ENCODE data around the gene CCK.

The CCK gene

DNA sequence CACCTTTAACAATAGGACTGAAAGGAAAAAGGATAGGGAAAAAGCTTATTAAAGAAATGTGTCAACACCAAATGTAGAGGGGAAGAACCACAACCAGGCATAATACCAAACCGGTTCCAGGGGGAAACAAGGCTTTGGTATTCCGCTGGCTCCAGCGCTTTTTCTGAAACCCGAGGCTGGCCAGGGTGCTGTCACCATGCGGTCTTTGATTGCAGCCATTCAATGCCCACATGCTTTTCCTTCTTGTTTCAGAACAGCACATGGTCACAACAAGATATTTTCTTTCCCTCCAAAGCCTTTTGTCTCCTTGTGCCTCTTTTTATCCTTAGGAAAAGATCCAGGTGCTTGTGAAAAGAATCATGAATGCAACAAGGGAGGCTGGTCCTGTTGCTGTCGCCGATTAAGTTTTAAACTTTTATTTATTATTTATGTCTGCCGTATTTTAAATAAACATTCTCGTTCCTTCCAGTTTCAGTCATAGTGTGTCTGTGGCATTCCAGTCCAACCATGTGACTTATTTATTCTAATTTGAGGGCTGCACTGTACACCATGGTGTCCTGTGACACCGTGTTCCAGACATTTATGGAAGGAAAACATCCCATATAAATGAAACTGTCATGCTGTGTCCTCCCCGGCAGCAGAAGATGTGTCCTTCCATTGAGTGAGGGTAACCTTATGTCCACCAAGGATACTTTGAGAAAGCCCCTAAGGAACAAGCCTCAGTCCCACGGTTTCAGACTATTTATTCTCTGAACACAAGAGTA is 41.1 kb downstream of the CCK start:
- DNase-seq: no peak

DNA sequence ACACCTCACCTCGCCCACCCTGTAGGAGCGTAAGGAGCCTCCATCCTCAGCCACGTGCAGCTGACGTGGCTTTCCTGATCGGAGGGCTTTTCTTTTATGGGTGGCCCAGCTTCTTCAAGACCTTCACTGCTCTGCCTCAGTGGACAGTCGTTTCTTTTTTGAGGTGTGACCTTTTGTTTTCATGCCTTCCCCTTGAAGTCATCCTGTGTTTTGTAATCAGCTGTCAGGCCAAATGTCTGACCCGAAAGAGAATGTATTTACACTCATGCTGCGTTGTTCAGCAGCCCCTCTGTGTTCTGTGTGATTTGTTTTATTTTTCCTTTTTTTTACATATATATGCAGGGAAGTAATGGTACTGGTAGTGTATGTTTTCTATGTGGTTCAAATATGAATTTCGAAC is 41.8 kb downstream of the CCK start:
- DNase-seq: no peak

DNA sequence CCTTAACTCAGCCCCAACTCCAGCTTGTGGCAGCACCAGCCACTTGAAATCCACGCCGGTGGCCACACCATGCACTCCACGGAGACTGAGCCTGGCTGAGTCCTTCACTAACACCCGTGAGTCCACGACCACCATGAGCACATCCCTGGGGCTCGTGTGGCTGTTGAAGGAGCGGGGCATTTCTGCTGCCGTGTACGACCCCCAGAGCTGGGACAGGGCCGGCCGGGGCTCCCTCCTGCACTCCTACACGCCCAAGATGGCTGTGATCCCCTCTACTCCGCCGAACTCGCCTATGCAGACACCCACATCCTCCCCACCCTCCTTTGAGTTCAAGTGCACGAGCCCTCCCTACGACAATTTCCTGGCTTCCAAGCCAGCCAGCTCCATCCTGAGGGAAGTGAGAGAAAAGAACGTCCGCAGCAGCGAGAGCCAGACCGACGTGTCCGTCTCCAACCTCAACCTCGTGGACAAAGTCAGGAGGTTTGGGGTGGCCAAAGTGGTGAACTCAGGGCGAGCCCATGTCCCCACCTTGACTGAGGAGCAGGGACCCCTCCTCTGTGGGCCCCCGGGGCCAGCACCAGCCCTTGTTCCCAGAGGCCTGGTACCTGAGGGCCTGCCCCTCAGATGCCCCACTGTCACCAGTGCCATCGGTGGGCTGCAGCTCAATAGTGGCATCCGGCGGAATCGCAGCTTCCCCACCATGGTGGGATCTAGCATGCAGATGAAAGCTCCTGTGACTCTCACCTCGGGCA is 42.9 kb downstream of the CCK start:
- DNase-seq: no peak

DNA sequence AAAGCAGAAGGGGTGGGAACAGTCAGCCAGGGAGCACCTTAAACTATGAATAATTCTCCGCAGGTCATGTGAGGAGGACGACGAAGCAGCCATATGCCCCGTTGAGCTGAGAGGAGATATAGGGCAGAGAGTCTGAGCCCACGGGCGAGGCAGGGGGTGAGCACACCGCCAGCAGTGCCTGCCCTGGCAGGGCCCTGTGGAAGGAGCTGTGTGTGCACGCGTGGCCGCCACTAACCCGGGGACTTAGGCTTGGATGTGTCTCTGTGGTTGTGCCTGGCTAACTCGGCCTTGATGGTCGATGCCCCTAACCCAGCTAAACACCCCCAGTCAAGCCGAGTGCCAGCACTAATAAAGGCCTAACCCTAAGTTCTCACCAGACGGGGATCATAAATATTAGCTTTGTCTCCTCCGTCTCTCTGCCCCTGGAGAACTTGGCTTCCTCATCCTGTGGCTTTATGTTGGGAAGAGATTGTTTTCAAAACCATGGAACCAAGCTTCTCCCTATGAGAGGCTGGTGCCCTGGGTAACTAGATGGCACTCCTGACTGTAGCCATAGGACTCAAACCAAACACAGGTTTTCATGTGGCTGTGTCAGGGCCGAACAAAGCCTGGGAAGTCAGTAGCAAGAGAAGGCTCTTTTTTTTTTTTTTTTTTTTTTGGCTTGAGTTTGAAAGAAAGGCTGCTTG is 45.4 kb downstream of the CCK start:
- no peak for DNase-seq

DNA sequence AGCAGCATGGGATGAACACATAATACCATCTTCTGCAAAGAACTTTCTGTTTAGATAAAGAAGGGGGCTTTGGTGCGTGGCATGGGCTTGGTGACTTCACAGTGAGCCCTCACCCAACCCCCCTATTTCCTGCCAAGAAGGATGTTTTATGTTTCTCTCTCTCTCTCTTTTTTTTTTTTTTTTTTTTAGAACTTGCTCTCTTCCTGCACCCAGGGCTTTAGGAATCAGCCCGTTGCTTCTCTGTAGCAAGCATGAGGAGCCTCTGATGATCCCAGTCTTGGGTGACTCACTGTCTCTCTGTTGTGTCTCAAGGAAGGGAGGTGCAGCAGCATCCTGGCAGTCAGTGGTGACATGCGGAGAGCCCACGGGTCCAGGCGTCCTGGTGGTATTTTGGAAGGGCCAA is 49.1 kb downstream of the CCK start:
- DNase-seq: peak; percentile 73

DNA sequence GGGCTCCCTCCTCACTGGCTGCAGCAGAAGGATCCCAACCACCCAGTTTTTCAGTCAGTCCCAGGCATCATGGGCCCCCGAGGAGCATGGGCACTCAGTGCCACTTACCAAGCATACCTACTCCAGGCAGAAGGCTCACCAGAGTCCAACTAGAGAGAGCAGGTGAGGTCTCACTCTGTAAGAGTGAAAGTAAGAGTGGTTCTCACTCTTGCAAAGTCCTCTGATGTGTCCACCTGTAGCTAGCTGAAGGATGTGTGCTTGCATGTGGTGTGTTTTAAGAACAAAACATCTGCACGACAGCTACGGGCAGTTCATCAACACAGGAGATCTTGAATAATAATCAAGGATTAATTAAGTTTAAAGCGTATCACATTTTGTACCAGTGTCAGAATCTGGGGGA is 49.7 kb downstream of the CCK start:
- no peak for DNase-seq

DNA sequence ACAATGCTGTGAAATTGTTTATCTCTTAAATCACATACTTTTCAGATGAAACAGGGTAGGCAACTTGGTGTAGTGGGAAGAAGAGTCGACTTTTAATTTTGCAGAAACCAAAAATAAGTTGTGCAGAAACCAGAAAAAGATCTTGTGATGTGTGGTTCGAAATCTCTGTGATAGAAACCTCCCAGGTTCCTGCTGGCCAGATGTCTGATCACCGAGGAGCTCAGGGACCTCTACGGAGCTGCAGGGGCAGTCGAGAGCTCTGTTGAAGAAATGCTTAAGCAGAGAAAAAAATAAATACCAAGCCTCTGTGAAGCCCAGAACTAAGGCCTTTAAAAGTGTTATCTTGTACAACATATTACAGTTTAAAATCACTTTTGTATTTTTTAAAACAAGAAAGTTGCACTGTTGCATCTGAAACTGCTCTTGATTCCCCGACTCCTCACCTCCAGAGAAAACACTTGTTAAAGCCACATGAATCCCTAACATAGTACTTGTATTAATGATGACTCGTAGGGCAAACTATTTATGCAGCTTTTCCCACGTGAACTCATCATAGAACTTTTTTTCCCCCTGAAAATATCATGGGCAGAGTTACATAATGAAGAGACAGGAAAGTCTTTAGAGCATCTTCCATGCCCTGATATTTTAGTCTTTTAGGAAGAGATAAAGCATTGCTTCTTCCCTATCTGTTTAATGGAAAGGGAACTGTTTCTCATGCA is 51.3 kb downstream of the CCK start:
- DNase-seq: peak; percentile 65

DNA sequence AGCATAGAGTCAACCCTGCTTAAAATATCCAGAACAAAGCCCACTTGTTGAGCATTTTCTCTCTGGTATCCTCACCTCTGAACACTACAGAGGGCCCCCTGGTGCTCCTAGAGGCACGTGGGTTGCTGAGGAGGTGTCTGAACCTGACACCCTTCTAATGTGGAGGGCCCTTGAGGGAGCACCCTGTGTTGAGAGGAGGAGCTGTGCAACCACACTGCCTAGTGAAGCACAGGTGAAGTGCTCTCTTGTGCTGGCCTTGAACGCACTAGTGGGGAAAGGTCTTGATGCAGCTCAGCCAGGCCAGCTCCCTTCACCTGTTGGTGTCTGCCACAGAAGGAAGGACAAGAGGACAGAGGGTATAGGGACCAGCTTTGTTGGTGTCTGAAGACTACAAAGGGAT is 51.9 kb downstream of the CCK start:
- DNase-seq: no peak

DNA sequence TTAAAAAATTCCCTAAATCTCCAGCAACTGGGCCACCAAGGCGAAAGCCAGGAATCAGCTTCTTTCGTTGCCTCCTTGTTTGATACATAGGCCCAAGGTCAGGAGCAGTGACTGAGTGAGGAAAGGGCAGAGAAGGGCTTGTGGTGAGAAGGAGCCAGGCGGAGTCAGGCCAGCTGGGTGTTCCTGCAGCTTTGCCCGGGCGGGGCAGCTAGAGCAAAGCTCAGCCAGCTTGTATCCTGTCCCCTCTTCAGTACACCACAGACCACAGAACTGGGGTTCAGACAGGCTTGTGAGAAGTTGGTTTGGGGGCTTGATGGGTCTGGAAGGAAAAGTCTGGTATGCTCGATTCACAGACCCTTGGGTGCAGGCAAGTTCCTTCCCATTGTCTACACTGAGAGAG is 52.6 kb downstream of the CCK start:
- DNase-seq: no peak

DNA sequence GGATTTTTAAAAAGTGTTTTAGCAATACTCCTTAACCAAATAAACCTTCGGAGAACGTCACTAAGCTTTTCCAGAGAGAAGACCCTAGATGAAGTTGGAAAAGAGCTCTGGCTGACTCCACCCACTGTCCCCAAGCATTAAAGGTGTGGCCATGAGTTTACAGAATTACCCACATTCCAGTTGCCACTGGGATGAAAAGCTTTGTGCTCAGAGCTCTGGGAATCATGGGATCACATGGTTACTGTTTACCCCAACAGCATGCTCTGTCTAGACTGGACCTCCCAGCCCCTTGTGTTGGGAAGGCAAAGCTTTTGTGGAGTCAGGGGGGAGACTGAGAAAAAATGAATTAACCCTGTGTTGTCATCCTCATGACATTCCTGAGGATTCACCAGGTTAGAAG is 55.3 kb downstream of the CCK start:
- DNase-seq: no peak

DNA sequence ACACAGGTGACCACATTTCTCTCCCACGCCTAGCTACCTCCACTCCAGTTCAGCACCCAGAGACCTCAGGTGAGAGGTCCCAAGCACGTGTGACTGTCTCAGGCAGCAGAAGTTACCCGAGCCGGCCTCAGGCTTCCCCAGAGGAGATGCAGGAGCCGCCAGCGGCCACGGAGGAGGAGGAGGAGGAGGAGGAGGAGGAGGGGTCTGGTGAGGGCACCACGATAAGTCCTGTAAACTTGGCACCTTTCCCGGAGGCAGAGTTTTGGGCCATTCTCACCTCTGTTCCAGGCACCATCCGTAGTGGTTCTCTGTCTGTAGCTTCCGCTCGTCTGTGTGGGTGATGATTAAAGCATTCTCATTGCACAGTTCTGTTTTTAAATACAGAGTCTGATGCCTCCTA is 56.1 kb downstream of the CCK start:
- DNase-seq: no peak
